GM19452 (cell line): ENCODE measurements around the gene CHRDL1.
"Not testable (repeated sequence)": the region's sequence is repeated elsewhere in the genome, so short reads cannot be mapped to it uniquely, and the experiment has no call there.

Experiments
- ATAC-seq: cut with Tn5 transposase; IDR thresholded peaks from one replicate; pipeline ENCODE4 v1.9.1; 2021; ENCODE audit not compliant: unreplicated experiment

Gene CHRDL1, protein sequence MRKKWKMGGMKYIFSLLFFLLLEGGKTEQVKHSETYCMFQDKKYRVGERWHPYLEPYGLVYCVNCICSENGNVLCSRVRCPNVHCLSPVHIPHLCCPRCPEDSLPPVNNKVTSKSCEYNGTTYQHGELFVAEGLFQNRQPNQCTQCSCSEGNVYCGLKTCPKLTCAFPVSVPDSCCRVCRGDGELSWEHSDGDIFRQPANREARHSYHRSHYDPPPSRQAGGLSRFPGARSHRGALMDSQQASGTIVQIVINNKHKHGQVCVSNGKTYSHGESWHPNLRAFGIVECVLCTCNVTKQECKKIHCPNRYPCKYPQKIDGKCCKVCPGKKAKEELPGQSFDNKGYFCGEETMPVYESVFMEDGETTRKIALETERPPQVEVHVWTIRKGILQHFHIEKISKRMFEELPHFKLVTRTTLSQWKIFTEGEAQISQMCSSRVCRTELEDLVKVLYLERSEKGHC

DNA sequence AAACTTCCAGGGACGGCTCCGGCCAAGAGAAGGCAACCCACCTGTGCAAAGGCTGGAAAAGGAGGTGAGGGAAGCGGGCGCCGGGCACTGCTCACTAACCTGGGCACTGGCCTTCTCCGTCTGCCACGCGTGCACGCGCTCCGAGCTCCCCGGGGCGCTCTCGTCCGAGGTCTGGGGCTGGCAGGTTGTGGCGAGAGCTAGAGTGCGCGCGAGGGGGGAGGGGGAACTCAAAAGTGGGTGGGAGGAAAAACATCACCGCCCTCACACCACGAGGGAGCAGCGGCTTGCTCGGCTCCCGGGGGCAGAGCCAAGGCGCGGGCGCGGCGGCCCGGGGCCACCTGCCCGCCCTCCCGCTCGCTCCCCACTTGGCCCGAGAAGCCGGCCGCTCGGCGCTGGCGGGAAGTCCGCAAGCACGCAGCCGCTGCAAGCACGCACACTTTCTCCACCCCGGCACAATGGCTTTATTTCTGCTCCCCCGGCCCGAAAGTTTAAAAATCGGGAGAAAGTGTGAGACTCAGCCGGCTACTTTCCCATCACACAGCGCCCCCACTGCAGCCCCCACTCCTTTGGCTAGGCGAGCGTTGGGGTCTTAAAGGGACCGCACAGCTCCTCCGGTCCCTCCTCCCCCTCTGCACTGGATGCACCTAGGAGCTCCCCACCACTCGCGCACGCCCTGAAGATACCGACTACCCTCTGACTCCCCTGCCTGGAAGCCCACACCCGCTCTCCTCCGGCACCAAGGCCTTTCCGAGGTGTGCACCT lies at the start of gene CHRDL1:
Gene CHRDL1 (minus strand): TSS at position 173 of the 762 bp plus-strand sequence. CDS start 3,636 bp downstream, outside the sequence.
- no peak for ATAC-seq

GRCh38 chrX:110836982-110837381 lies 41.4 kb upstream of the CHRDL1 start:
- no peak for ATAC-seq

GRCh38 chrX:110836451-110836850 lies 40.8 kb upstream of the CHRDL1 start:
- ATAC-seq = no peak

GRCh38 chrX:110836001-110836400 lies 40.4 kb upstream of the CHRDL1 start:
- ATAC-seq = no peak

DNA sequence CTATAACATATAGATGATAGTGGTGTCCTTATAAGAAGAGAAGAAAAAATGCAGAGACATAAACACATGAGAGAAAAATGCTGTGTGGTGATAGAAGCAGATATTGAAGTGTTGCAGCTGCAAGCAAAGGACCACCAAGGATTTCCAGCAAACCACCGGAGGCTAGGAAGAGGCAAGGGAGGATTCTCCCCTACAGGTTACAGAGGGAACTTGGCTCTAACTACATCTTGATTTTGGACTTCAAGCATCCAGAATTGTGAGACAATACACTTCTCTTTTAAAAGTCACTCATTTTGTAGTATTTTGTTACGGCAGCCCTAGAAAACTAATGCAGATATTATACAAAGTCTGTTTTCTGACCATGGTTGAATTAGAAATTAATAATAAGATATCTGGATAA lies 30.4 kb upstream of the CHRDL1 start:
- ATAC-seq = no peak

DNA sequence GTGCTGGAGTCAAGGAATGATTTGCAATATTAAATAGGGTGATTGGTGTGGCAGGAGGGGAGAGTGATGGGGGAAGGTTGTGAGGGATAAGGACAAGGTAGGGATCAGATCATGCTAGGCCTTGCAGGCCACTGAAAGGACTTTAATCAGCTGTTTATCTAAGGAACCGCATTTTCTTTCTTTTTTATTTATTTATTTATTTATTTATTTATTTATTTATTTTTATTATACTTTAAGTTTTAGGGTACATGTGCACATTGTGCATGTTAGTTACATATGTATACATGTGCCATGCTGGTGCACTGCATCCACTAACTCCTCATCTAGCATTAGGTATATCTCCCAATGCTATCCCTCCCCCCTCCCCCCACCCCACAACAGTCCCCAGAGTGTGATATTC lies 20.9 kb upstream of the CHRDL1 start:
- ATAC-seq = not testable (repeated sequence)

GRCh38 chrX:110806145-110806544 lies 10.5 kb upstream of the CHRDL1 start:
- no peak for ATAC-seq

- no peak for ATAC-seq
These were observed 9.7 kb upstream of the CHRDL1 start for GRCh38 chrX:110805303-110805702.

DNA sequence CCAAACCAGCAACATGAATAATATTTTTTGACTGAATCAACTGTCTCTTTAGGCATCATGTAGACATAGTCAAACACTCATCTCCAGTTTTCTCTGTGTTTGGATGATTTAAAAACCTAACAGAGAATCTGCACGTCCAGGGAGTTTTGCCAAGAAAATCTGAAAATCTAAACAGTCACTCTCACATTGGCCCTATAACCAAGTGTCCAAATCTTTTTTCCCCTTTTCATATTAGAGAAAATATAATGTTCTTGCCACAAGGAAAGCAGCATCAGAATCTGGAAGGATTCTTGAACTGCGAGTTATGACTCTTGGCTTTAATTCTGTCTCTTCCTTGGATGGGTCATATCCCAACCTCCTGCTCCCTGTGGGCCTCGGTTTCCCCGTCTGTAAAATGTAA lies 8.8 kb upstream of the CHRDL1 start:
- ATAC-seq = no peak

- no peak for ATAC-seq
These were observed 7.9 kb upstream of the CHRDL1 start for GRCh38 chrX:110803506-110803905.

GRCh38 chrX:110796407-110796697 lies 735 bp upstream of the CHRDL1 start:
- ATAC-seq = no peak

DNA sequence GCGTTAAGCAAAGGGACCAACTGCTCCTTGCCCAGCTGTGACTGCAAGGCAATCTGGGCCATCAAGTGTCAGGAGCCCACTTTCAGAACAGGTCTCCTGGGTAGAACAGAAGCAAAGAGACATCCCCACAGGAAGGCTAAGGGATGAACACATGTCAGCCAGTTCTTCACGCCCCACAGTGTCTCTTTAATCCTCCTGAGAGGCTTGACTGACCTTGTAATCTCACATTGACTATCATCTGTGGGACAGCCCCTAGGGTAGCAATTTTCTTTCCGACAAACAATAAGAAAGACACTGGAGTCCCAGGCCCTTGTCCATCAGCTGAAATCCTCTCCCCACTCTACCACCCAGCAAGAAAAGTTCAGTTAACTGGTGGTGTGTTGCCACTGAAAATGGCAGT lies 1.0 kb downstream of the CHRDL1 start:
- ATAC-seq = no peak

DNA sequence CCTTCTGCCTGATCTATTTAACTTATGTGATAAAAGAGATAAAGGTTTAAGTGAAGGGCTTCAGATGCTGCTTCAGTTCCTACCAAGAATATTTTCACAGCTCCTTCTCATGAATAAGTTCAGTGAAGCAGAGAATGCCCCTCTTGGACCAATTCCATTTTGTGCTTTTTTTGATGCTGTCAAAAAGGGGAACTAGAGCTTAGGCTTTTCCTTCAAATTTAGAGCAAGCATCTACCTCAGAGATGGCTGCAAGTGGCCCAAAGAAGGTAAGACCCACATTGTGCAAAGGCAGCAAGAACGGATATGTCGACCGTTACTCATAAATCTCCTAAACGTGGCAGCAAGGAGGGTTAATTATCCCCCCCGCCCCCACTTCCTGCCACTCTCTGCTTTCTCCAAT lies 4.5 kb downstream of the CHRDL1 start:
- no peak for ATAC-seq

DNA sequence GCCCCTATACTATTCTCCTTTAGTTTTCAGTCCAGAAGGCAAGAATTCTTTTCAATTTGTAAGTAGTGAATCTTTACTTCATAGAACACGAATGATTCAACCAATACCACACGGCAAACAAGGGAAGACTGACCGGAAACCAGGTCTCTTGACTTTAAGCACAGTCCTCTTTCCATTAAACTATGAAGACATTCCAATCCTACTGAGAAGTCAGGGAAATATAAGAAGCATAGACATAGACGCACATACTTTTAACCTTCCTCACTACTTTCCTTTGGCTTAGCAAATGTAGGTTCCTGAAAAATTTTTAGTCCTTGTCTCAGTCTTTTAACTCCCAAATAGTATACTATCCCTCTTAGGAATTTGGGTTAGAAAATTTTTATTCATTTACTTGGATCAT lies 9.1 kb downstream of the CHRDL1 start:
- ATAC-seq = no peak

DNA sequence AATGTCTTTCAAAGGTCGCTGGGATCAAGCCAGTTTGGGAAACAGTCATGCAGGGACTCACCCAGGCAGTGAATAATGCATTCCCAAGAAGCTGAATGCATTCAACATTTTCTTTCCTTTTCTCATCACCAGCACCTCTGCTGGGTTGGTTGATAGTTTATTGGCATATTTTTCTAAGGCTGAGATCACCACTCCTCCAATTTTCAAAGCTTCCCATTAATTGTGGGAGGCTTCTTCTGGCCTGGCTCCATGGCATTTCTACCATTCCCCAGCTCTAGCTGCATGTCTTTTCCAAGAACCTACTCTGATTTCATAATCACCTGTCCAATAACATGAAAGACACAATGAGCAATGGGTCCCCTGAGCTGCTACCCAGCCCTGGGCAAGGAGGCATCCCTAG lies 35.8 kb downstream of the CHRDL1 start:
- no peak for ATAC-seq

- no peak for ATAC-seq
These were observed 36.7 kb downstream of the CHRDL1 start for GRCh38 chrX:110758781-110759422.

DNA sequence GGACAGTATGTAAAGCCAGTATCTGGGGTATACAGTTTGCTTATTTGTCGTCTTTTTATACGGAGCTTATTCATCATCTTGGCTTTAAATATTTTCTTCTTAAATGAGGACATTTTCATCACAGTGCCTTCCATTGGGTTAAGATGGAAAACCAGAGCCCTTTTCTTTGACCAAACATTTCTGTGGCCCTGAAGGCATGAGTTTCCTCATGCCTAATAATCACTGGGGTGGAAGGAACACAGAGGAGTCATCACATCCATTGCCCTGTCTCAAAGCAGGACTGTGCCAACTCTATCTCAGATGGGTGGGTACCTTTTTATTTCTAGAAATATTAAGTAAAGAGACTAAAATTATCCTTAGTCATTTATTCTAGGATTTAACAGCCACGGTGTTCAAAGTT lies 40.0 kb downstream of the CHRDL1 start:
- ATAC-seq = no peak

DNA sequence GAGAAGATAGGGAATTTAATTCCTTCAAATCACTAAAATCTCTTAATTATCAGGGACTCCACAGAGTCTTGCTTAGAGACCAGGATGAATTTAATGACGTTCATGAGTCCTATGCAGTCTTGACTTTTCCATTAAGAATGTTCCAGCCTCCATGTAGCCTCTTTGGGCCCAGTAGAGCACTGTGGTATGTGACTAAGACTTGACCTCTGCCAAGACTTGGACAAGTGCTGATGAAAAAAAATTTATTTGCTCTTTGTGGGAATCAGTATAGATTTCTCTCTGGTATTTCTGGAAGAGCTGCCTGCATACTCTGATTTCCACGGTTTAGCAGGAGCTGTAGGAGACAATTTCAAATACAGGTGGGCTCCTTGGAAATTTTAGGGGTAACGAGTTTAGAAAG lies 40.6 kb downstream of the CHRDL1 start:
- ATAC-seq = no peak

DNA sequence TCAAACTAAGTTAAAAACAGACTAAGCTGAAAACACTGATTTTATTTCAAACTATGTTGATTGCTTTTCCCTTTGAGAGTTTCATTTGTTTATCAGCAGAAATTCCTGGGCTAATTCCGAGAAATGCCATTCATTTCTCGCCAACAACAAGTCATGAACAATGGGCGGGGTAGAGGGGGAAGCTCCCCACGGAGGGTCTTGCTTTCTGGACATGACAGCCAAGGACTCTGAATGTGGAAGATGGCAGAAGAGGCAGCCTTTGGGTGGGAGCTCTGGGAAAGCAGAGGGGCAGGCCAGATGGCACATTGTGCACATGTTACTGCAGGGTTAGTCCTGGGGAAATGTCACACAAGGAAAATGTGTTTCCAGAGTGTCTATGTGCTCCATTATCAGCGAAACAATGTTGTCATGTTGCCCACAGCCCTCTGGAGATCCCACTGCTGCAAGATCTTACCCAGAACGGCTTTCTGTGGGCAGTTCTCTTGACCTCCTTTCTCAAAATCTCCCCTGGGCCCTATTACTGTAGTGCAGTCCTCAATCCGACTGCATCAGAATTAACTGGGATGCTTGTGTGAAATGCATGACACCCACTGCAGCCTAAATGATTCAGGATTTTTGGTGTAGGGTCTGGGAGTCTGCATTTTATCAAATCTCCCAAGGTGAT lies 45.0 kb downstream of the CHRDL1 start:
- no peak for ATAC-seq

DNA sequence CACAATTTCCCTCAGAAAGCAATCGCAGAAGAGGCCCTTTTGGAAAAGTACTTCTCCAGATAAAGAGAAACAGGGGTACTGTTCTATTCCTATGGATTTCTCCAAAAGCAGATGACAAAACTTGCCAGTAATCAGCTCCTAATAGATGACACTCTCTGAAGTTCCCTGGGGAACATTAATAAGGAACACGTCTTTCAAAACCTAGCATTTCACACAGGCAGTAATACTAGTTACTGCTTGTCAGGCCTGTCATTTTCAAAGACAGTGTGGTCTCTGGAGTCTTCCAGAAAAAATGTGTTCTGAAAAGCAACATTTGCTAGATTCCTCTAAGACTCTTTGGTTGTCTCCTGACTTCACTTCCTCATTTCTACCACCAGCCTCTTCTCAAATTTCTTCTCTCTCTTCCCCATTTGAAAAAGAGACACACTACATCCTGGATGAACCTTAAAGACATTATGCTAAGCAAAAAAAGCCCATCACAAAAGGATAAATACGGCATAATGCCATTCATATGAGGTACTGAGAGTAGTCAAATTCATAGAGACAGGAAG lies 47.3 kb downstream of the CHRDL1 start:
- ATAC-seq = no peak

- no peak for ATAC-seq
These were observed 49.6 kb downstream of the CHRDL1 start for GRCh38 chrX:110746014-110746413.
